HG03039 (cell line): ENCODE measurements around the gene TPST1.
"Not testable (repeated sequence)": the region's sequence is repeated elsewhere in the genome, so short reads cannot be mapped to it uniquely, and the experiment has no call there.

Experiments used
- ATAC-seq: cut with Tn5 transposase; IDR thresholded peaks from one replicate; pipeline ENCODE4 v1.9.1; 2021; ENCODE audit warnings: mild to moderate bottlenecking, moderate library complexity; ENCODE audit not compliant: unreplicated experiment

Gene TPST1

DNA sequence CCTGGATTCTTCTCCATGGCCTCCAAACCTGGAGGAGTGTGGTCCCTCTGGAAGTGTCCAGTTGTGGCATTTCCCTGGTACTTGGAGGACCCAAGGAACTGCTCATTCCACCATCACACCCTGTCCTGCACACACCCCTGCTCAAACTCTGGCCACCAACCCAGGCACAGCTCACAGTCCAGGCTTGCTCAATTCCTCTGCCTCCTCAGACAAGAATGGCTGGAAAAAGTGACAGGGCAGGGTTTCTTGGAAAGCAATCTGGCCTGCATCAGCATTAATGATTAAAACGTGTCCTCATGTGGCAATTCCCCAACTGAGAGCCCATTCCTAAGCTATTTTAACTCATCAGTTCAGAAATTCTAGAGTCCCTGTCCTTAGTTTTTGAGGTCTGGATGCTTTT, 17.2 kb upstream of the TPST1 start:
- ATAC-seq: no peak

DNA sequence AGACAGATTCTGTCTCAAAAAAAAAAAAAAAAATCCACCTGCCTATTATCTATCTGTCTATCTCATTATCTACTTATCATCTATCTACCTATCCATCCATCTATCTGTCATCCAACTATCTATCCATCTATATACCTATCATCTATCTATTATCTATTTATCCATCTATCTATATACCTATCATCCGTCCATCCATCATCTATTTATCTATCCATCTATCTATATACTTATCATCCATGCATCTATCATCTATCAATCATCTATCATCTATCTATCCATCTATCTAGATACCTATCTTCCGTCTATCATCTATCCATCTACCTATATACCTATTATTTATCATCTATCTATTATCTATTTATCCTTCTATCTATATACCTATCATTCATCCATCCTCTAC, 16.5 kb upstream of the TPST1 start:
- no peak for ATAC-seq

DNA sequence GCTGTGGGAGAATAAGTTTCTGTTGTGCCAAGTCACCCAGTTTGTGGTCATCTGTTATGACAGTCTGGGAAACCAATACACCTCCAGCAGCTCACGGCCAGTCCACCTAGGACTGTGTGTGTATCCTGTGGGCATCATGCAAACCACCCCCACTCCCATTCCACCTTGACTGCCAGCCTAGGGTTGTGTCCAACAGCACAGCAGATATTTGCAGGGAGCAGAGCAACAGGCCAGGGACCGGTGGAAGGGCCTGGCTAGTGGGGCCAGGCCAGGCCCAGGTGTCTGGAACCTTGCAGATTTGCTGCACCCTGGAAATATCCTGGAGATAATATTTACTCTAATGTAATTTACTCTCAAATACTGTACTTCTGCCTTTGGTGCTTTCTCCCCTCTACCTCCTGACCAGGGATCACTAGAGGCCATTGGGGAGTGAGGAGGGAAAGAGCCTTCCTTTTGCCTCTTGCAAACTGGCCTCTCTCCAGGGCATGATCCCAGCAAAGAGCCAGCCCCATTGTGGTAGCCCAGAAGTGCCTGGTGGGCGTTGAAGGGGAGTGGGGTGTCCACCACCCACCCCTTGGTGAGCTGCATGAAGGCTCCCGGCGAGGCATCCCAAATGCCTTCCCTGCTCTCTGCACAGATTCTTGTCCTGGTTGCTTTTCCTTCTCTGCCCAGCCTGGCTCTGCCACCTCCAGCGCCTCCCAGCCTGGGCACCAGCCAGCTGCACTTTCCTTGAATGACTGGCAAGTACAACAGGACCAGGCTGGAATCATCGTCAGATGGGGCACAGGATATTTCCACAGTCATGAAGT, 15.2 kb upstream of the TPST1 start:
- no peak for ATAC-seq

DNA sequence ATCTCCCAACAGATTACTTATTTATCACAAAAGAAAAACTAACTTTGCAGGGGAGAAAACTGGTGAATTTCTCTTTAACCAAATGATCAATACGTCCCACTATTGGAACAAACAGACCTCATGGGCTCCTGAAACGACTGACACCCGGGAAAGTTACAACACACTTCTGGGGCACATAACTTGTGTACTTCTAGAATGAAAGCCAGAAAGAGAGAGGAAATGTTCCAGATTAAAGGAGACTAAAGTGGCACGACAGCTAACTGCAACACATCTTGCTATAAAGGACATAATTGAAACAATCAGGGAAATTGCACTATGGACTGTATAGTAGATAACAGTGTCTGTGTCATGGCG, 14.7 kb upstream of the TPST1 start:
- no peak for ATAC-seq

DNA sequence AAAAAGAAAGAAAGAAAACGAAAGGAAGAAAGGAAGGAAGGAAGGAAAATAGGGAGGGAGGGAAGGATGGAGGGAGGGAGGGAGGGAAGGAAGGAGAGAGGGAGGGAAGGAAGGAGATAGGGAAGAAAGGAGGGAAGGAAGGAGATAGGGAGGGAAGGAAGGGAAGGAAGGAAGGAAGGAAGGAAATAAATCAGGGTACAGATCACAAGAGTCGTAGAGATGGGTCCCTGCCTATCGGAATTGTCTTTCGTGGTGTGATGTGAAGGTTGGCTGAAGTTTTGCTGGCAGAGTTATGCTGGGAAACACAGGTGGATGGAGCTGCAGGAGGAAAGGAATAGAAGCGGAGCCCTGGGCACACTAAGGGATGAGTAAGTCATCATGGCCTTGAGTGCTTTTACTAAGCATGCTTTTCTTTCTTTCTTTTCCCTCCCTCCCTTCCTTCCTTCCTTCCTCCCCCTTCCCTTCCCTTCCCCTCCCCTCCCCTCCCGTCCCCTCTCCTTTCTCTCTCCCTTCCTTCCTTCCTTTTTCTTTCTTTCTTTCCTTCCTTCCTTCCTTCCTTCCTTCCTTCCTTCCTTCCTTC, 11.9 kb upstream of the TPST1 start:
- ATAC-seq: no peak

DNA sequence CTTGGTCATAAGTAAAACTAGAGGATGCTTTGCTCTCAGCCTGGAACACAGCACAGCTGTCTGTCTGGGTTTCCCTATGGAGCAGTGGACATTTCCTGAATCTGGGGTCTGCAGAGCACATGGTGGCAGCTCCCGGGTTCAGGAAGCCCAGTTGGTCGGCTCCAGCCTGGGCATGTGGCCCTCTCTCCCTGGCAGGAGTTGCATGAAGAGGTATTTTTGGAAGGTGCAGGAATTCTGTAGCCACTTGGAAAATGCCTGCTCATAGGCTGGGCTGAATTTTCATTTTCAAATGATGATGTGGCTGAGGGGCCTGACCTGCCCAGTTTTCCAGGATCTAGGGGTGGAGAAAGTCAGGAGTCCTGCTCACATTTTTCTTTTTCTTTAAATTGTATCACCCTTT, 6.7 kb upstream of the TPST1 start:
- no peak for ATAC-seq

DNA sequence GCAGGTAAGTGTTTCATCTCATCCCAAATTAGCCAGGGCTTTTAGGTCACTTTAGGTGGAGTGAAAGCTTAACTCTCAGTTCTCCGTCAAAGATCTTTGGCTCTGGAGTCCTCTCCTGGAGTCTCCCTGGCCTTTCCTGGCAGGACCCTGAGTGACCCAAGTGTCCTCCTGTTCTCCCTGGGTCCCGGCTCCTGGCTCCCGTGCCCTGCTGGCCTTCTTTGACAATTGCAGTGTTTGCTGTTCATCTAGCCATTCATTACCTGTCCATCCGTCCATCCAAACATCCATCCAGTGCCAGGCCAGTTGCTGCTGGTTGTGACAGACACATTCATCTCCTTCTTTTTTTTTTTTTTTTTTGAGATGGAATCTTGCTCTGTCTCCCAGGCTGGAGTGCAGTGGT, 6.2 kb upstream of the TPST1 start:
- ATAC-seq: no peak

DNA sequence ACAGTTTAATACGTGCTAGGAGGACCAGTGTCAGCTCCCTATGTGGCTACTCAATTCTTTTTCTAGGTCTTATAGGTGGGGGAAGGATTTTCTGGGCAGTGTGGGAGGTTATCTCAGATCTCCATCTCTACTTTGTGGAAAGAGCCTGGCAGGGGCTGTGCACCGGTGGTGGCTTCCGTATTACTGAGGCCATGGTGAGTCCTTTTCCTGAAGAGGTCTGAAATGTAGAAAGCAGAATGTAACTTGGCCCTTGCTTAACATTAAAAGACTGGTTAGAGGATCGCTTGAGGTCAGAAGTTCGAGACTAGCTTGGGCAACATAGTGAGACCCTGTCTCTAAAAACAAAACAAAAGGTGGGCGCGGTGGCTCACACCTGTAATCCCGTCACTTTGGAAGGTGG, 2.7 kb upstream of the TPST1 start:
- ATAC-seq: no peak

DNA sequence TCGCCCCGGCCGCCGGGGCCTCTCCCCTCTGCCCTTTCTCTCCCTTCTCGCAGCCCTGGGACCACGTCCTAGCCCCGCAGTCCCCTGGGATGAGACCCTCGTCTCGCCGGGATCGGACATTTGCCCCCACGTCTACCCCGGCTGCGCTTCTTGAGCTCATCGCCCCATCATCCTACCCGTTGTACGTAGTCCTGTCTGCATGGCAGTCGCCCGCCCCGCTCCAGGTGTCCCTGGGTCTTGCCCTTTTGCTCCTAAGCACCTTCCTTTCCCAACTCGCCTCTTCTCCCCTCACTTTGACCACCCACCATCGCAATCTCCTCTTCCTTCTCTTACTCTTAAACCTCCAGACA, 582 bp downstream of the TPST1 start:
- no peak for ATAC-seq

DNA sequence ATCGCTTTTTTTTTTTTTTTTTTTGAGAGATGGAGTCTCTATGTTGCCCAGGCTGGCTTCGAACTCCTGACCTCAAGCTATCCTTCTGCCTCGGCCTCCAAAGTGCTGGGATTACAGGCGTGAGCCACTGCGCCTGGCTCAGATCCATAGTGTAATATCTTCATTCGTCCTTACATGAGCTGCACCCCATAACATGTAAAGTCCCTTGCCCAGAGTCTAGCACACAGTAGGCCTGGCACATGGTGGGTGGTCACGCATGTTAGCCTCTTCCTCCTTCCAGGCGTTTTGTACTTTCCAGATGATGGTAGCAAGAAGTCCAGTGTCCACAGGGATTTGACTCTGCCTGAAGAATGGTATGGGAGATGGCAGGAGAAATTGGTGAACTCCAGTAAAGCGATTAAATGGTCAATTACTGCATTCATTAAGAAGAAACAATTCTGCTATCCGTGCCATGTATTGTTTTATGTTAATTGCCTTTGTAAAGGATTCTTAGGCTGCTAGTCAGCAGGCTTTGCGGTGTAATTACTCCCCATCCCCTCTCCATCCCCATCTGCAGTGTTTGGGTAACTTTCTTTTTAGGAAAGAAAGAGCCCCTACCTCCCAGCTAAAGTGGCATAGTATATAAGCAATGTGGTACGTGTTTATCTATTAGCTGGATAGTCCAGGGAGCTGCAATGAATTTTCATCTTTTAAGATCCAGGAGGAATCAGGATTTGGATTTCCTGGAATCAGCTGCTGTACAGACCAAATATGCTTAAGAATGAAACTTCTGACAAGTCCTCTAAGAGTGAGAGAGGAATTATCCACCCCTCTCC, 1.2 kb downstream of the TPST1 start:
- ATAC-seq: no peak

DNA sequence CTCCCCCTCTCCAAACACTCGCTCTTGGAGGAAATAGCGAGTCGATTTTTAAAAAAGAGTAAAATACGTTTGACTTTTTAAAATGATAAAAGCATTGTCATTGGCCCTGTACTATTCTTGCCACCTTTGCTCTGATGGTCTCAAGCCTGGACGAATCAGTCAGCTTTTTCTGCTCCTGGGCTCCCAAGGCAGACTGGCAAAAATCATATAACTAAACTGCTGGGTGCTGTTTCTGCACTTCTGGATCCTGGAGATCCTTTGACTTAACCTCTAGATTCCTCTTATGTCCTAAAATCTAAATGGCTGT, 1.8 kb downstream of the TPST1 start:
- no peak for ATAC-seq

DNA sequence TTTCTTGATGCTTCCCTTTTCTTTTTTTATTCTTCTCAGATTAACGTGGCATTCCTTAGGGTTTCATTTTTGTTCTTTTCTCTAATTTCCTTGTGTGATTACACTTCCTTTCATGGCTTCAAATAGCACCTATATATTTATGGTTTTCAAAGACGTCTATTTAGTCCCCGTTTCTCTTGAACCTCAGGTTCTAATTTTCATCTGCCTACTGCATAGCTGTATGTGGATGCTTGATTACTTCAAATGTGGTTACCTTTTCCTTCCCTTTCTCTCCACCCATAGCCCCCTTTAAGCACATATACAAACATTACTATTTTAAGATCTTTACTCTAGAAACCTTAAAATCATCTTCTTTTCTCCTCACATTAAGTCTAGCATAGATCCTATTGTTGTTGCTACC, 2.4 kb downstream of the TPST1 start:
- no peak for ATAC-seq

DNA sequence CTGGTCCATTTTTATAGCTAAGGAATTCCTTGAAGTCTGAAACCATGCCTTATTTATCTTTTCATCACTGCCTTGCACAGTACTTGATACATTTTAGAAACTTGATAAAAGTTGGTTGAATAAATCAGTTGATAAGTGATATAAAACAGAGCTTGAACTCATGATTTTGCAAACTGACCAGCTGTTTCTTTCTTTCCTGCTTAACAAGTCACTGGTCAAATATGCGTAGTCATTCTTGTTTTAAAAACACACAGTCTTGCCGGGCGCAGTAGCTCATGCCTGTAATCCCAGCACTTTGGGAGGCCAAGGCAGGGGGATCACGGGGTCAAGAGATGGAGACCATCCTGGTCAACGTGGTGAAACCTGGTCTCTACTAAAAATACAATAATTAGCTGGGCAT, 6.3 kb downstream of the TPST1 start:
- no peak for ATAC-seq

DNA sequence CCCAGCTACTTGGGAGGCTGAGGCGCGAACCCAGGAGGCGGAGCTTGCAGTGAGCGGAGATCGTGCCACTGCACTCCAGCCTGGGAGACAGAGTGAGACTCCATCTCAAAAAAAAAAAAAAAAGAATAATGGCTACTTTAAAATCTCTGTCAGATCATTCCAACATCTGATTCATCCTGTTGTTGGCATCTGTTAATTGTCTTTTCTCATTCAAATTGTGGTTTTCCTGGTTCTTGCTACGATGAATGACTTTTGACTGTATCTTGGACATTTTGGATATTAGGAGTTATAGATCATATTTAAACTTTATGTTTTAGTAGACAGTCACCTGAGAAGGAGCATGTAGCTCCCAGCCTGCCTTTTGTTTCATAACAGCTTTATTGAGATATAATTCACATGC, 8.5 kb downstream of the TPST1 start:
- no peak for ATAC-seq

DNA sequence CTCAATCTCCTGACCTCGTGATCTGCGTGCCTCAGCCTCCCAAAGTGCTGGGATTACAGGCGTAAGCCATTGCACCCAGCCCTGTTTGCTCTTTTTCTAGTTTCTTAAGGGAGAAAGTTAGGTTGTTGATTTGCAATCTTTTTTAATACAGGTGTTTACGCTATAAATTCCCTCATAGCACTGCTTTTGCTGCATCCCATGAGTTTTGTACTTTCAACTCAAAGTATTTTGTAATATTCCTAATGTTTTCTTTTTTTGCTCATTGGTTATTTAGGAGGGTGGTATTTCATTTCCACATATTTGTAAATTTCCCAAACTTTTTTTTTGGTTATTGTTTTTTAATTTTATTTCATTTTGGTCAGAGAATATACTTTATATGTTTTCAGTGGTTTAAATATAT, 11.6 kb downstream of the TPST1 start:
- ATAC-seq: no peak

DNA sequence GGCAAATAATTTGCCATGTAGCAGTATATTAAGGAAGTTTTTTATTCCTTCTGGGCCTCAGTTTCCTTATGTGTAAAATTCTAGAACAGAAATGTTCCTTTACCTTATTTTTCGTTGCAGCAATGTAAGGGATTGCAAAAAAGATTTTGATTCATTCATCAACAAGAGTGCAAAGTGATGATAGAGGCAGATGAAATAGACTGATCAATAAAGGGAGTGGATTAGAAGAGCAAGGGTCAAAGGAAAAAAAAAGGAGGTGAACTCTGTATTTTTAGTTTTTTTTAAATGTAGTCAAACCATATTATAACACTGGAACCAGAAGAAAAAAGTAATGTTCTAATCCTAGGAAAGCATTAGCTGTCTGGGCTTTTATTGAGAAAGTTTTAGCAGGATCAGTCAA, 14.7 kb downstream of the TPST1 start:
- ATAC-seq: no peak

DNA sequence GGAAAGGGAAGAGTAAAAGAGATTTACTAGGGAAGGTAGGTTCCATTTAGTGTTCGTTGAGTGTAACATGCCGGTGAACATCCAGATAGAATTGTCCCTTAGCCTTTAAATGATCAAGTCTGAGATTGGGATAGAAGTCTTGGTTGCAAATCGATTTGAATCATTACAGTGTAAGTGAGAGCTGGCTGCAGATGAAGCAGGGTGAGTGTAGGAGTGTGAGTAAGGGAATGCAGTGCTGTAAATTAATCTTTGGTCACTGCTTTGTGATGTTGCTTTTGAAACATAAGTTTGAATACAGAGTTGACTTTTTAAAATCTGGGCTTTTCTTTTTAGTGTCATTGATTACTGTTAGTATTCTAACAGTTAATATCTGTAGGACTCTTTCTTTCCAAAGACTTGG, 16.3 kb downstream of the TPST1 start:
- ATAC-seq: no peak

DNA sequence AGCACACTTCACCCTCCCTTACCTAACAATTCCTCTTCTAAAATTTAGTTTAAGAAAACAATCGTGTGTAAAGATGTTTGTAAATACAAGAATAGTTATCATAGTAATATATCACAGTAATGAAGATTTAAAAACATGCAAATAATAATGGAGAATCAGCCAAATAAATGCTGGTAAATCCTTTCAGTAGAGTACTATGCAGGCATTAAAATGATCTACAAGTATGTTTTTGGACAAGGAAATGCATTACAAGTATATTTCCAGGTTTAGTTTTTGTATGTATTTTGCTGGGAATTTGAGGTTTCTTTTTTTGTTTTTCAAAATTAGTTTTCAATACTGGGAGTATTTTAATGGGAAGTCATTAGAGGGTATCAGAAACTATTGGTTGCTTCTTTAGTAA, 22.7 kb downstream of the TPST1 start:
- no peak for ATAC-seq

DNA sequence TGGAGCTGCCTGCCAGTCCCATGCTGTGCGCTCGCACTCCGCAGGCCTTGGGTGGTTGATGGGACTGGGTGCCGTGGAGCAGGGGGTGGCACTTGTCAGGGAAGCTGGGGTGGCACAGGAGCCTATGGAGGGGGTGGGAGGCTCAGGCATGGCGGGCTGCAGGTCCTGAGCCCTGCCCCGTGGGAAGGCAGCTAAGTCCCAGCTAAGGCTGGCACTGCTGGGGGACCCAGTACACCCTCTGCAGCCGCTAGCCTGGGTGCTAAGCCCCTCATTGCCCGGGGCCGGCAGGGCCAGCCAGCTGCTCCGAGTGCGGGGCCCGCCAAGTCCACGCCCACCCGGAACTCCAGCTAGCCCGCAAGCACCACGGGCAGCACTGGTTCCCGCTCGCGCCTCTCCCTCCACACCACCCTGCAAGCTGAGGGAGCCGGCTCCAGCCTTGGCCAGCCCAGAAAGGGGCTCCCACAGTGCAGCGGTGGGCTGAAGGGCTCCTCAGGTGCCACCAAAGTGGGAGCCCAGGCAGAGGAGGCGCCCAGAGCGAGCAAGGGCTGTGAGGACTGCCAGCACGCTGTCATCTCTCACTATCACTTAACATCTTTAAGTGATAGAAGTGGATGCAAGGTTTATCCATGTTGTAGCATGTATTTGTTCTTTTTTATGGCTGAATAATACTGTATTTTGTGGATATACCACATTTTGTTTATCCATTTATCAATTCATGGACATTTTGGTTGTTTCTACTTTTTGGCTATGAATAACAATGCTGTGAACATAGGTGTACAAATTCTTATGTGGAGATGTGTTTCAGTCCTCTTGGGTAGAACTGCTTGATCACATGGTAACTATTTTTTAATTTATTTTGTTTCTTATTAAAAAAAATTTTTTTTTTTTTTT, 26.4 kb downstream of the TPST1 start:
- not testable (repeated sequence) for ATAC-seq

DNA sequence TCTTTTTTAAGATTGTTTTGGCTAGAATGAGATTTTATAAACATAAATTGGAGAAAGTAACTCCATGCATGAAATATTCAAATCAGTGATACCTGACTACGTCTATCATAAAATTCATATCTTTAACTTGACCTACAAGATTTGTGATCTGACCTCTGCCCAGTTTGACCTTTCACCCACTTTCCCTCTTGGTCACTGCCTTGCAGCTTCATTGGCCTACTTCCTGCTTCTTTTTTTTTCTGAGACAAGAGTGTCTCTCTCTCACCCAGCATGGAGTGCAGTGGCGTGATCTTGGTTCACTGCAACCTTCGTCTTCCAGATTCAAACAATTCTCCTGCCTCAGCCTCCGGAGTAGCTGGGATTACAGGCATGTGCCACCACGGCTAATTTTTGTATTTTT, 28.5 kb downstream of the TPST1 start:
- no peak for ATAC-seq

DNA sequence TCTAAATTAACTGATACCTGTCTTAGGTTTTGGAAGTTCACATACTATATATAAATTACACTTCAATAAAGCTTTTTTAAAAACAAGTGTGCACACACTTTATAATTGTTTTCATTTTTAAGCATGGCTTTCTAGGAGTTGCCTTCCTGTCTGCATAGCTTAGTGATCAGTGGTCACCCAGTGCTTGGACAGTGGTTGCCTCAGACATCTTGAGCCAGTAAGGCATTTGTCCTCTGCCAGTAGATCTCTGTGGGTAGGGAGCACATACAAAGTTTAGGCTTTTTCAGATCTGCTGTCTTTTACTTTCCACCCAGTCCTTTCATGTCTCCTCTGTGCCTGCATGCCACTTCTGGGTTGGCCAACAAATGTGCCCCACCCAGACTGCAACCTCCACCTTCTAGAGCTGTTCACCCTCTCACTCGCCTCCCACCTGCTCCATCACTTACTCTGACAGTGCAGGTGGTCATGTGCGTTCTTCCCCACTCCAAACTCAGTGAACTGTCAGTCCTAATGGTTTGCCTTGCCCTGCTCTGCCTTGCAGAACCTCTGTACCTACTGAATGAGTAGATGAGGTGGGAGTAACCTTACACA, 31.7 kb downstream of the TPST1 start:
- ATAC-seq: no peak
